IPS DF 4.7 (cell line): ENCODE data around the gene DDX20.

ENCODE experiments used
- DNase-seq: peaks from one replicate; pipeline ENCODE4 v3.0.0-alpha.2; 2013; ENCODE audit warnings: low spot score; ENCODE audit errors: extremely low read depth

The DDX20 gene

DNA sequence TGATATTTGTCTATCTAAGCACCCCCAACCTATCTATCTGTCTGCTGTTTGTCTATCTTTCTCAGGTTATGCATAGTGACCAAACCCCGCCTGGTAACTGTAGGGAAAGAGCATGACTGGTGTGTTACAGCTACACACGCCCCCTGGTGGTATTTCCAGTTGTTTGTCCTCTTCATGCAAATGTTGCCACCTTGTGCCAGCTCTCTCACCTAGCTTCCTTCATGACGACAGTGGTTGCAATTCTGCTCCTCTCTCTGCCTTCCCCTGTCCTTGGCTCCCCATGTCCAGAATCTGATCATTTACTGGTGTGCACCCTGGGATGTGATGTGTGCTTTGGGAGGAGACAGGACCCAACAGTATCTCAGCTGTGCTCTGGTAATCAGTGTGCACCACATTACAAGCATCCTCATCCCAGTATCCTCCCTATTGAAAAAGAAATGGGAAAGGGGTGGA is 8.4 kb upstream of the DDX20 start:
- no peak for DNase-seq

DNA sequence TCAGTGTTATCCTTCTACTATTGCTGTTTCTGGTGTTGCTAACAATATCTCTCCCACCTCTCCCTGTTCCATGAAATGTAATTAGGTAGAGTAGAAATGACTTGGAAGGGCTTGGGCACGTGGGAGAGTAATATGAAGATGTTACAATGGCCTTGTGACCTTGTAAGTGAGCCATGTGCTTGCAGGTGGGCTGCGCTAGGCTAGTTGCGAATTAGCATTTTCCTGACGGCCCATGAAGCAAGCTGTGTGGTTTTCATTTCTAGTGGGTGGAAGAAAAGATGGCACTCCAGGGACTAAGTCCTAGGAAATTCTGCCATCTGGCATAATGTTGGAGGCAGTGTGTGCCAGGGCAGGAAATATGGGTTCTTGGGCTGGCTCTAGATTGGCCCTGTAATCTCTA is 7.8 kb upstream of the DDX20 start:
- DNase-seq: no peak

- no peak for DNase-seq
Measured at GRCh38 chr1:111749628-111750027, 6.1 kb upstream of the DDX20 start.

- DNase-seq: no peak
Measured at GRCh38 chr1:111750856-111751255, 4.8 kb upstream of the DDX20 start.

DNA sequence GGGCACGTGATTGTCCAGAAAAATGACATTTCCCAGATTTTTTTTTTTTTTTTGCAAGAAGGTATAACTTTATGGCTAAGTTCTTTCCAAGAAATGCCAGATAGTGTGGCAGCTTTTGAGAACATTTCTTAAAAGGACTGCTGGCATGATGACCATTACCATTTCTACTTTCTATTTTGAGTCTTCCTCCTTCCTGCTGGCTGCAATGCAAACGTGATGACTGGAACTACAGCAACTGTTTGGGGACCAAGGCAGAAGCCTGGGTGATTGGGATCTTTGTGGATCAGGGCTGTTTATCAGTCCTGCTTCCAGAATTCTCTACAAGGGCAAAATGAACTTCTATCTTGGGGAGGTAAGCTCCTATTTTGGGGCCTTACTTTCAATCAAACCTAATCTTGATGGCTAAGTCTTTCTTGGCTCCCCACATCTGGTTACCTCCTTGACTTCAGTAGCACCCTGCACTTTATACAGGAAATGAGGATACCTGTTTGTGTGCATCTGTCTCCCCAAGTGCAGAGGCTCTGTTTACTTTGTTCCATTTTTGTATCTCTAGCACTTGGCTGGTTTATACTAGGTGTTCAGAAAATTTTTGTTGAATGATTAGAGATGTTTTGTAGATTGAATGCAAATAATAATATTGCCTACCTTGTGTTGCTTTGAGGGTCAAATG is 3.7 kb upstream of the DDX20 start:
- DNase-seq: no peak

DNA sequence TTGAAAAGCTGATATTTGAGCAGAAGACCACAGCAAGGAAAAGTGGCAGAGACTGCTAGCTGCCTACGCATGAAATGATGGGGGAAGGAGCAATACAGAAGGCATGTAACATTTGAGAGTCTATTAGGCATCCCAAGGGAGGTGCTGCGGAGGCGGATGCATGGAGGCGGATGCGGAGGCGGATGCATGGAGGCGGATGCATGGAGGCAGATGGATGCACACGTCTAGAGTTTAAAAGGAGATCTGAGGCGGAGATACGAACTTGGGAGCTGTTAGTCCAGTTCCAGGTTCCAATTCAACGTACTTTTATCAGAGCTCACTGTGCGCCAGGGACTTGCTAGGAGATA is 744 bp upstream of the DDX20 start:
- DNase-seq: no peak

GRCh38 chr1:111756124-111756513 is 418 bp downstream of the DDX20 start:
- no peak for DNase-seq

GRCh38 chr1:111758373-111758772 is 2.7 kb downstream of the DDX20 start:
- no peak for DNase-seq

- DNase-seq: no peak
Measured at GRCh38 chr1:111761717-111762116, 6.0 kb downstream of the DDX20 start.

GRCh38 chr1:111762332-111762731 is 6.6 kb downstream of the DDX20 start:
- no peak for DNase-seq

DNA sequence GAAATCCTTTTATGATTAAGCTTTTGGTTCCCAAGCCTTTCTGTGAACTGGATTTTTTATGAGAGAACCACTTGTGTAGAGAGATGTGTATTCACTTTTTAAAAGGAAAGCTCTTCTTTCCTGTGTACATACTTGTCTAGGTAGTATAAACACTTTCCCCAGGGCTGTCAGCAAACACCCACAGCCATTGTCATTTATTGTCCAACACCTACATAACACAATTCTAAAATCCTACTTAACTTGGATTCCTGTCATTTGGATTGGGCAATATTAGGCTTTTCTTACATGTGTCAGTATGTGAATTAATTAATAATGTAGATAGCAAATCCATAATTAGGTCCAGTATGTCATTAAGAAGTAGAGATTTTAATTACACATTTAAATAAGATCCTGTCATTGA is 12.3 kb downstream of the DDX20 start:
- no peak for DNase-seq

- DNase-seq: no peak
Measured at GRCh38 chr1:111768625-111769024, 12.9 kb downstream of the DDX20 start.

- no peak for DNase-seq
Measured at GRCh38 chr1:111769517-111770146, 13.9 kb downstream of the DDX20 start.

- no peak for DNase-seq
Measured at GRCh38 chr1:111770916-111771315, 15.2 kb downstream of the DDX20 start.

DNA sequence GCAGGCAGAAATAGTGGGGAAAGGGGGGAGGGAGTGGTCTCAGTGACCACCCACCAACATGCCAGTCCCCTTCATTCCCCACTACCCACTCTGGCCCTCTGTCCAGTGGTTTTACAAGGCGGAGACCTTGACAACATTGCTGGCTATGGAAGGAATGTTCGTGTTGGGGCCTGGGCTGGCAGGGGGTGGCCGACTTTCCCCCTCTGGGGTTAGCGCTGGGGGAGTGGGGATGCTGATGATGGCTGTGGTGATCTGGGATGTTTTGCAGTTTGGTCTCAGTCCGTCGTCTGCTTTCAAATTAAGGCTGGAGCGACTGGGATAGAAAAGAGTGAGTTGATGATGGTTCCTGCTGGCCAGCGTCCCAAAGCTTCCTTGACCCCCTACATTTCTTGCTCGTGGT is 20.3 kb downstream of the DDX20 start:
- no peak for DNase-seq

DNA sequence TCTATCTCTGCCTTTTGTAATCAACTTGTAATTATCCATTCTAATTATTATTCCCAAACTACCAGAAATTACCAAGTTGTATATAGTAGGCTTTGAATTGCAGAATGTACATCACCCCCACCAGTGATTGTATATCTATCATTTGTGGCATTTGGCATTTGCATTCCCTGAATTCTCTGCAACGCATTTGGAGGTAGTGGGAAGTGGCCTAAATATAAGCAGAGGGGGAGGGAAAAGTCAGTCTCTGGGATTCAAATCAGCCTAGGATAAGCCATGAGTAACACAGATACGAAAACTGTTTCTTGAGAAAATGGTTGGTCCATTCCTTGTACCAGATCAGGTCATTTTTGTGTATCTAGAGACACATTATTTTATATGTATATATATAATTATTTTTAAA is 20.7 kb downstream of the DDX20 start:
- no peak for DNase-seq

GRCh38 chr1:111776861-111777260 is 21.2 kb downstream of the DDX20 start:
- no peak for DNase-seq

GRCh38 chr1:111777301-111777700 is 21.6 kb downstream of the DDX20 start:
- no peak for DNase-seq

- DNase-seq: no peak
Measured at GRCh38 chr1:111778066-111778465, 22.4 kb downstream of the DDX20 start.

DNA sequence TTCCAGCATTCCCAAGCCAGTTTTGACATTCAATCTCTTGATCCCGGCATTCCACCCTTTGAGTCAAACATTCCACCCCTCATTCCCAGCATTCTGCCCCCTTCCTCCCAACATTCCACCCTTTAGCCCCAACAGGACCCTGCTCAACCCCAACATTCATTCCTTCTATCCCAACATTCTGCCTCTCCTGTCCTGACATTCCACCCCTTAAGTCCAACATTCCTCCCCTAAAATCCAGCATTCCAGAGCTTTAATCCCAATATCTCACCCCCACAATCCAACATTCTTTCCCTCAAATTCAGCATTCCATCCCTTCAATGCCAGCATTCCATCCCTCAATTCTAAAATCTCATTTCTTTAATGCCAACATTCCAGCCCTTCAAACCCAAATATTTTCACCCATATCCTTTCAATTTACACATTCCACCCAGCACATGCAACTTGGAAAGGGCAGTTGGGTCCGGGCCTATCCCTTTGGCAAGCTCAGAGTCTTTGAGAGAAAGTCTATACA is 22.9 kb downstream of the DDX20 start:
- DNase-seq: peak; percentile 38

- DNase-seq: no peak
Measured at GRCh38 chr1:111779546-111779945, 23.8 kb downstream of the DDX20 start.

GRCh38 chr1:111784273-111784901 is 28.7 kb downstream of the DDX20 start:
- DNase-seq: no peak
